ENCODE results near the gene TRAPPC5. TPM values are rescaled to one million over a fixed set of nuclear protein-coding genes. Genes with fewer than 3 reads are reported as not detected.

Gene TRAPPC5
- total and polyA plus RNA-seq, 10 of the 15 experiments (the other 5 are each of a cell fraction or from before 2014, with no cell fraction given), result 4.2 to 210 (median 89.1) TPM

- no peak overlapping the region for H3K4me2 ChIP-seq (ENCODE audit: control insufficient read depth, insufficient read depth)
- peak overlapping the region; percentile 8; the same call in 1 of the 2 replicates for H2AFZ ChIP-seq (ENCODE audit: control insufficient read depth, low read depth, low read length)
- H3K27ac ChIP-seq (ENCODE audit: control insufficient read depth, insufficient read depth), result peak overlapping the region; percentile 99
- SMC1A ChIA-PET (ENCODE audit: uncharacterized antibody, unreplicated experiment), result interaction anchor here (0.5 to 1.1 kb wide), 5 partner anchors 9 to 587 kb away, joined by 3 to 4 read pairs (median 3); no protein-coding TSS in a partner anchor
- RAD21 ChIA-PET (ENCODE audit: unreplicated experiment), result interaction anchor here (0.8 to 1.9 kb wide), 3 partner anchors 9 to 66 kb away, joined by 3 to 9 read pairs (median 6); no protein-coding TSS in a partner anchor
- no peaks in the 10 kb centered on the region; the same call in 2 of the 3 replicates for H3K9me3 ChIP-seq (replicated peaks; ENCODE audit: control insufficient read depth, insufficient read depth, low read length)
- DNase-seq (ENCODE audit: low read depth, low spot score), result no peak
- intact Hi-C loops (cut with micrococcal nuclease; ENCODE audit: unreplicated experiment), result loop anchor here (10.0 kb wide), 1 partner anchor 488 kb away; no protein-coding TSS in a partner anchor
- 90% methylated on average over 8 of the region's 8 CpGs for WGBS (ENCODE audit: insufficient coverage, insufficient replicate concordance, low lambda C conversion rate, missing lambda C conversion rate)
- CTCF ChIA-PET, result no interaction called here
- H3K27me3 ChIP-seq (replicated peaks in 1 of 2; ENCODE audit: control insufficient read depth in 2 of 2, insufficient read depth in 2 of 2, low read length in 1 of 2), result no peaks in the 10 kb centered on the region
- H4K20me1 ChIP-seq (ENCODE audit: control insufficient read depth, insufficient read depth), result no peaks in the 10 kb centered on the region
- ATAC-seq, result no peak
- TF ChIP-seq SIX5 (IDR thresholded peaks at IDR 0.05; ENCODE audit: low read depth, low read length, severe bottlenecking) (no peak), MYB (IDR thresholded peaks at IDR 0.05; ENCODE audit: borderline replicate concordance, low read depth, low read length) (no peak), MEF2B (IDR thresholded peaks at IDR 0.05; ENCODE audit: partially characterized antibody, poor library complexity, severe bottlenecking) (peak; percentile 55), NR2F1 (conservative IDR thresholded peaks at IDR 0.05) (0 out of 2 replicates have a peak, but pooled peaks have one; percentile 23)
- BruUV-seq (replicated peaks), result no TSS peak
- POLR2A ChIA-PET, result interaction anchor here (0.5 to 1.2 kb wide), 4 partner anchors 9 to 70 kb away, joined by 3 to 5 read pairs (median 4); no protein-coding TSS in a partner anchor
- H3K4me1 ChIP-seq (ENCODE audit: control insufficient read depth, insufficient read depth, low read length), result peaks cover 77% of the 10 kb centered on the region
- H3K4me3 ChIP-seq, result no peak overlapping the region
- peak overlapping the region; percentile 35 for H3K9ac ChIP-seq (ENCODE audit: control insufficient read depth, insufficient read depth, low read length)
- no peaks in the 10 kb centered on the region for H3K36me3 ChIP-seq (ENCODE audit: control insufficient read depth in 2 of 2, insufficient read depth in 2 of 2, low read length in 1 of 2)
- peaks cover 2% of the 10 kb centered on the region; the same call in 1 of the 2 replicates for H3K79me2 ChIP-seq (ENCODE audit: control insufficient read depth, insufficient read depth, low read length)
- FAIRE-seq, result no peak
- in situ Hi-C loops (cut with MboI), result loop anchor here (10.0 kb wide), 2 partner anchors 522 to 1182 kb away; no protein-coding TSS in a partner anchor
These were observed 26.4 kb downstream of the TRAPPC5 start for GRCh38 chr19:7706955-7707456.

- RAD21 ChIA-PET (ENCODE audit: unreplicated experiment), result interaction anchor here (0.8 kb wide), 2 partner anchors 8 to 33 kb away, joined by 3 read pairs; no protein-coding TSS in a partner anchor
- in situ Hi-C loops (cut with MboI), result loop anchor here (10.0 kb wide), 2 partner anchors 525 to 1185 kb away; no protein-coding TSS in a partner anchor
- Histone ChIP-seq H4K20me1 (ENCODE audit: control insufficient read depth, insufficient read depth) (no peaks in the 10 kb centered on the region), H3K79me2 (ENCODE audit: control insufficient read depth, insufficient read depth, low read length) (no peaks in the 10 kb centered on the region), H3K27me3 (replicated peaks in 1 of 2; ENCODE audit: control insufficient read depth in 2 of 2, insufficient read depth in 2 of 2, low read length in 1 of 2) (no peaks in the 10 kb centered on the region), H3K27ac (ENCODE audit: control insufficient read depth, insufficient read depth) (peak overlapping the region; percentile 37; the same call in 1 of the 2 replicates), H3K9ac (ENCODE audit: control insufficient read depth, insufficient read depth, low read length) (no peak overlapping the region; the same call in 1 of the 2 replicates), H2AFZ (ENCODE audit: control insufficient read depth, low read depth, low read length) (no peak overlapping the region; the same call in 1 of the 2 replicates), H3K36me3 (ENCODE audit: control insufficient read depth in 2 of 2, insufficient read depth in 2 of 2, low read length in 1 of 2) (no peaks in the 10 kb centered on the region), H3K4me3 (no peak overlapping the region), H3K4me1 (ENCODE audit: control insufficient read depth, insufficient read depth, low read length) (peaks cover 52% of the 10 kb centered on the region), H3K4me2 (ENCODE audit: control insufficient read depth, insufficient read depth) (no peak overlapping the region; the same call in 1 of the 2 replicates), H3K9me3 (replicated peaks; ENCODE audit: control insufficient read depth, insufficient read depth, low read length) (no peaks in the 10 kb centered on the region; the same call in 2 of the 3 replicates)
- no peak for DNase-seq (ENCODE audit: low read depth, low spot score)
- intact Hi-C loops (cut with micrococcal nuclease; ENCODE audit: unreplicated experiment), result loop anchor here (10.0 kb wide), 1 partner anchor 485 kb away; no protein-coding TSS in a partner anchor
- WGBS (ENCODE audit: insufficient coverage, insufficient replicate concordance, low lambda C conversion rate, missing lambda C conversion rate), result 19% methylated on average over 10 of the region's 10 CpGs
- BruUV-seq (replicated peaks), result no TSS peak
- no peak for FAIRE-seq
- POLR2A ChIA-PET, result no interaction called here
- ATAC-seq, result no peak
- CTCF ChIA-PET, result interaction anchor here (0.7 kb wide), 1 partner anchor 24 kb away, joined by 3 read pairs; no protein-coding TSS in a partner anchor
- SMC1A ChIA-PET (ENCODE audit: uncharacterized antibody, unreplicated experiment), result interaction anchor here (1.0 to 2.0 kb wide), 5 partner anchors 11 to 33 kb away, joined by 3 to 4 read pairs (median 3); partner anchors contain the start of gene TRAPPC5
- TF ChIP-seq FOS (IDR thresholded peaks at IDR 0.05; ENCODE audit: borderline replicate concordance, extremely low read depth, insufficient read length) (no peak), CREB1 (IDR thresholded peaks at IDR 0.05; ENCODE audit: low read depth) (no peak), DPF2 (IDR thresholded peaks at IDR 0.05) (0 out of 2 replicates have a peak, but pooled peaks have one; percentile 30), CEBPZ (IDR thresholded peaks at IDR 0.05; ENCODE audit: low read depth, low read length) (no peak), ATF2 (IDR thresholded peaks at IDR 0.05; ENCODE audit: low read length) (no peak), GATAD2B (conservative IDR thresholded peaks at IDR 0.05; ENCODE audit: low read depth) (no peak), SP1 (IDR thresholded peaks at IDR 0.05; ENCODE audit: low read depth, low read length) (no peak)
These were observed 29.4 kb downstream of the TRAPPC5 start for GRCh38 chr19:7709932-7710460.

Measured in GM12878 (cell line).